WERI-Rb-1 (cell line): ENCODE results near the gene LRRC3C.
A peak's percentile ranks its signal among the peaks of the same experiment; 100 is the strongest.

Experiments used
- DNase-seq: peaks from one replicate; pipeline ENCODE4 v3.0.0-alpha.2; 2020
- H3K27ac ChIP-seq: fragments of 250-450 bp; sonication (Bioruptor Pico); 2 replicates; pipeline ENCODE4 v1.5.1; 2020; ENCODE audit warnings: mild to moderate bottlenecking, moderate library complexity
- H3K27me3 ChIP-seq: fragments of 250-450 bp; sonication (Bioruptor Pico); 2 replicates; pipeline ENCODE4 v1.5.1; 2021; ENCODE audit warnings: mild to moderate bottlenecking, low read depth, moderate library complexity; ENCODE audit not compliant: insufficient read depth, severe bottlenecking
- H3K36me3 ChIP-seq: fragments of 250-450 bp; sonication (Bioruptor Pico); 2 replicates; pipeline ENCODE4 v1.5.1; 2020; ENCODE audit warnings: mild to moderate bottlenecking, moderate library complexity
- H3K4me3 ChIP-seq: 2 replicates; pipeline ENCODE4 v1.5.1; 2011; ENCODE audit warnings: low read depth, mild to moderate bottlenecking, control low read depth, low read length
- H3K9me3 ChIP-seq: fragments of 250-450 bp; sonication (Bioruptor Pico); 2 replicates; pipeline ENCODE4 v1.5.1; 2021; ENCODE audit warnings: mild to moderate bottlenecking, moderate library complexity; ENCODE audit not compliant: severe bottlenecking
- TF ChIP-seq, protein P1 (sequence below): IDR thresholded peaks from 2 replicates; pipeline ENCODE4 v1.5.1; 2011; ENCODE audit warnings: low read depth, mild to moderate bottlenecking, control low read depth, inconsistent platforms, low read length

Gene LRRC3C

GRCh38 chr17:39922006-39922405 lies 5.5 kb upstream of the LRRC3C start:
- Histone ChIP-seq H3K4me3 (no peak overlapping the region), H3K9me3 (no peaks in the 10 kb centered on the region), H3K36me3 (peaks cover 42% of the 10 kb centered on the region), H3K27me3 (no peaks in the 10 kb centered on the region), H3K27ac (no peak overlapping the region)
- no peak for DNase-seq
- TF ChIP-seq, protein P1, sequence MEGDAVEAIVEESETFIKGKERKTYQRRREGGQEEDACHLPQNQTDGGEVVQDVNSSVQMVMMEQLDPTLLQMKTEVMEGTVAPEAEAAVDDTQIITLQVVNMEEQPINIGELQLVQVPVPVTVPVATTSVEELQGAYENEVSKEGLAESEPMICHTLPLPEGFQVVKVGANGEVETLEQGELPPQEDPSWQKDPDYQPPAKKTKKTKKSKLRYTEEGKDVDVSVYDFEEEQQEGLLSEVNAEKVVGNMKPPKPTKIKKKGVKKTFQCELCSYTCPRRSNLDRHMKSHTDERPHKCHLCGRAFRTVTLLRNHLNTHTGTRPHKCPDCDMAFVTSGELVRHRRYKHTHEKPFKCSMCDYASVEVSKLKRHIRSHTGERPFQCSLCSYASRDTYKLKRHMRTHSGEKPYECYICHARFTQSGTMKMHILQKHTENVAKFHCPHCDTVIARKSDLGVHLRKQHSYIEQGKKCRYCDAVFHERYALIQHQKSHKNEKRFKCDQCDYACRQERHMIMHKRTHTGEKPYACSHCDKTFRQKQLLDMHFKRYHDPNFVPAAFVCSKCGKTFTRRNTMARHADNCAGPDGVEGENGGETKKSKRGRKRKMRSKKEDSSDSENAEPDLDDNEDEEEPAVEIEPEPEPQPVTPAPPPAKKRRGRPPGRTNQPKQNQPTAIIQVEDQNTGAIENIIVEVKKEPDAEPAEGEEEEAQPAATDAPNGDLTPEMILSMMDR = no peak

DNA sequence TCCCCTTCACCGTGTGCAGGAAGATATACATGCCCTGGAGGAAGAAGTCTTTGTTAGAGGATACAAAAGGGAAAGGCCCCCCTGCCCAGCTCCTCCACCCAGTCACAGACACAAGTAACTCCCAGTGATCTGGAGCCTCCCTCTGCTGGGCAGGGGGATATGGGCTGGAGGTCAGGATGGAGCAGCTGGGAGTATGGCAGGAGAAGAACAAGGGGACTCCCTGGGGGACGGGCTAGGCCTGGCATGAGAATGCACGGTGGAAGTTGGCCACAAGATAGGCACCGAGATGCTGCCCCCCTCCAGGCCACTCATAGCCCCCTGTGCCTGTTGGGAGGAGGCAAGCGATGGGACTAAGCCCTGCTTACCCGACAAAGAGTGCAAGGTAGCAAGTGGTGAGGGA lies 4.3 kb upstream of the LRRC3C start:
- H3K27ac ChIP-seq = no peak overlapping the region

DNA sequence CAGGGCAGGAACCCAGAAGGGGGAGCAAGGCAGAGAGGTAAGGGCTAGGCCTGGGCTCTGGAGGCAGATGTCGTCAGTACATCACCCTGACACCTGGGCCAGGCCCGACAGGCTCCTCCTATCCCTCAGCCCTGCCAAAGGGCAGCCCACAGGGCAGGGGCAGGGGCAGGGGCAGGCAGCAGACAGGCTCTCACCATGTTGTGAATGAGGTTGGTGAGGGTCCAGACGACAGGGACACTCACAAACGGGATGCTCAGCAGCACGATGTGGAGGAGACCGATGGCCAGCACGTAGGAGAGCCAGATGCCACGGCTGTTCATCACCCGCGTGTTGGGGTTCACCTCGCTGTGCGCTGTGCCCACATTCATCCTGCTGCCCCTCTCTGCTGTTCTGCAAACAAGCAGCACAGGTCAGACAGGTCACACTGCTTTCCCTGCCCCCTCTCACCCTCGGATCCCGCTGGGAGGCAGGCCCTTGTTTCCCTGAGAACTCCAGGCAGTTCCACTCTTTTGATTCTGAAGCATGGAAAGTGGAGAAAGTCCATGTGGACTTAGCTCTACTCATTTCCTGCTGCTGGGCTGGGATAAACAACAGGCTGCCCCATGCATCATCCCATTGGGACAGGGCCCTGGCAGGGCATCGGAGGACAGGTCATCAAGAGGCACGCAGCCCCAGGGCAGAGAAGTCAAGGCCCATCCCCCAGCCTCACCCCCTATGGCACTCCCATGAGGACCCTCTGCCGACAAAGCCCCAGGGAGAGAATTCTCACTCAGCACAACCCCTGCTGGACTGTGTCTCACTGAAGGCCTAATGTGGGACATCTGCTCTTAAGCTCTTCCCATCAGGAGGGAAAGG lies 3.5 kb upstream of the LRRC3C start:
- Histone ChIP-seq H3K27ac (no peak overlapping the region), H3K36me3 (peaks cover 41% of the 10 kb centered on the region), H3K4me3 (no peak overlapping the region), H3K27me3 (no peaks in the 10 kb centered on the region), H3K9me3 (no peaks in the 10 kb centered on the region)
- TF ChIP-seq, protein P1 = peak; percentile 38; the same call in 1 of the 2 replicates
- DNase-seq = no peak

More for the DNA sequence above, 4.3 kb upstream of the LRRC3C start:
- H3K4me3 ChIP-seq = no peak overlapping the region
- no peak for DNase-seq
- TF ChIP-seq, protein P1 = no peak
- H3K36me3 ChIP-seq = peaks cover 42% of the 10 kb centered on the region
- H3K27me3 ChIP-seq = no peaks in the 10 kb centered on the region
- H3K9me3 ChIP-seq = no peaks in the 10 kb centered on the region

DNA sequence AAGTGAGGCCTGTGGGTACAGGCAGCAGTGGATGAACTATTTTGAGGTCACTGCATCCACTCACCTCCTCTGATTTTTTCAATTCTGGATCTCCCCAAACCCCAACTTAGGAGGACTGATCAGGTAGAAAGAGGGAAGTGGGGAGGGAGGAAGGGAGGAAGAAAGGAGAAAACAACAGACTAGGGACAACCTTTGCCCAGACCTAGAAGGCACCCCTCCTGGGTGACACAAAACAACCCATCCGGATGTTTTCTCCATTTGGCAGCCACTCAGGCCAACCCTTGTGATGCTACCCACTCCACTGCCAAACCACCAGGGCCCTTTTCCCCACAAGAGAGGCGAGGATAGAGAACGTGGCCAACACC lies 2.9 kb upstream of the LRRC3C start:
- no peak for DNase-seq
- peaks cover 36% of the 10 kb centered on the region for H3K36me3 ChIP-seq
- no peaks in the 10 kb centered on the region for H3K9me3 ChIP-seq
- TF ChIP-seq, protein P1 = no peak
- H3K27ac ChIP-seq = no peak overlapping the region
- no peaks in the 10 kb centered on the region for H3K27me3 ChIP-seq
- H3K4me3 ChIP-seq = no peak overlapping the region

- Histone ChIP-seq H3K9me3 (no peaks in the 10 kb centered on the region), H3K27me3 (no peaks in the 10 kb centered on the region), H3K4me3 (no peak overlapping the region), H3K36me3 (peaks cover 28% of the 10 kb centered on the region), H3K27ac (no peak overlapping the region)
- DNase-seq = peak; percentile 48
- TF ChIP-seq, protein P1 = no peak
Measured at GRCh38 chr17:39925282-39926134, 2.0 kb upstream of the LRRC3C start.
